GM18873 (cell line): Measurements from ENCODE around the gene KIF19.
"Not testable (repeated sequence)": the region's sequence is repeated elsewhere in the genome, so short reads cannot be mapped to it uniquely, and the experiment has no call there.

ENCODE experiments used
- ATAC-seq: cut with Tn5 transposase; IDR thresholded peaks from one replicate; pipeline ENCODE4 v1.9.1; 2021; ENCODE audit warnings: mild to moderate bottlenecking, moderate library complexity, moderate number of reproducible peaks; ENCODE audit not compliant: unreplicated experiment, low FRiP score

The KIF19 gene

GRCh38 chr17:74325743-74326379, at the start of gene KIF19:
KIF19 (plus strand) TSS chr17:74326226; CDS start chr17:74326350, 124 bp downstream.
- no peak for ATAC-seq

- ATAC-seq, result no peak
Measured at GRCh38 chr17:74276541-74277009, 49.5 kb upstream of the KIF19 start.

- no peak for ATAC-seq
Measured at GRCh38 chr17:74277935-74278334, 48.1 kb upstream of the KIF19 start.

- ATAC-seq, result not testable (repeated sequence)
Measured at GRCh38 chr17:74279617-74280016, 46.4 kb upstream of the KIF19 start.

- ATAC-seq, result no peak
Measured at GRCh38 chr17:74280093-74280513, 45.9 kb upstream of the KIF19 start.

GRCh38 chr17:74281799-74282198, 44.2 kb upstream of the KIF19 start:
- no peak for ATAC-seq

- not testable (repeated sequence) for ATAC-seq
Measured at GRCh38 chr17:74282274-74282586, 43.8 kb upstream of the KIF19 start.

- ATAC-seq, result no peak
Measured at GRCh38 chr17:74282587-74283370, 43.2 kb upstream of the KIF19 start.

GRCh38 chr17:74283371-74283673, 42.7 kb upstream of the KIF19 start:
- ATAC-seq, result no peak

- no peak for ATAC-seq
Measured at GRCh38 chr17:74287031-74287602, 38.9 kb upstream of the KIF19 start.

GRCh38 chr17:74288785-74289184, 37.2 kb upstream of the KIF19 start:
- ATAC-seq, result no peak

GRCh38 chr17:74289688-74290087, 36.3 kb upstream of the KIF19 start:
- no peak for ATAC-seq

GRCh38 chr17:74290340-74290739, 35.7 kb upstream of the KIF19 start:
- no peak for ATAC-seq

- ATAC-seq, result no peak
Measured at GRCh38 chr17:74292495-74292894, 33.5 kb upstream of the KIF19 start.

GRCh38 chr17:74295625-74296547, 30.1 kb upstream of the KIF19 start:
- ATAC-seq, result no peak

GRCh38 chr17:74296548-74296936, 29.5 kb upstream of the KIF19 start:
- ATAC-seq, result no peak

GRCh38 chr17:74297941-74298340, 28.1 kb upstream of the KIF19 start:
- ATAC-seq, result no peak

- ATAC-seq, result no peak
Measured at GRCh38 chr17:74298778-74299177, 27.2 kb upstream of the KIF19 start.

GRCh38 chr17:74299226-74300009, 26.6 kb upstream of the KIF19 start:
- no peak for ATAC-seq

GRCh38 chr17:74303305-74303704, 22.7 kb upstream of the KIF19 start:
- ATAC-seq, result no peak
